HepG2 (cell line): ENCODE measurements around the gene FBXO2. TPM values are rescaled to one million over a fixed set of nuclear protein-coding genes. Genes with fewer than 3 reads are reported as not detected.

Experiments
- ATAC-seq: fragments of 200-7000 bp; cut with Tn5 transposase; 3 replicates; pipeline ENCODE4 v1.9.1; 2020; ENCODE audit warnings: mild to moderate bottlenecking, moderate library complexity
- BruUV-seq: library from RNA; stranded (reverse); fragments of 400-500 nt; replicated peaks from 2 replicates; lab custom pipeline; 2021; lab: Mats Ljungman, UMichigan
- CTCF ChIA-PET: fragments of 300-600 bp; formaldehyde crosslinking; extraction: SDS; loops from one replicate; lab custom pipeline; 2021; ENCODE audit warnings: low total read pairs, inconsistent platforms, low intra/inter-chr PET ratio; lab: Yijun Ruan, JAX
- POLR2A ChIA-PET: fragments of 350-600 bp; sonication (Branson Sonifier 250); formaldehyde crosslinking; loops from one replicate; lab custom pipeline; 2020; ENCODE audit warnings: antibody characterized with exemption, inconsistent platforms; lab: Yijun Ruan, JAX
- DNase-seq: peaks from one replicate; pipeline ENCODE4 v3.0.0-alpha.2; 2015; ENCODE audit warnings: low spot score
- FAIRE-seq: peaks from 3 replicates; lab custom pipeline; 2011; peaks lifted over from hg19 to GRCh38; lab: Jason Lieb, UNC
- H2AFZ ChIP-seq: one replicate; pipeline ENCODE4 v1.6.1; 2011; ENCODE audit warnings: low read length, inconsistent platforms
- H3K27ac ChIP-seq: fragments of 300-600 bp; 3 replicates; pipeline ENCODE4 v1.8.0; 2011; ENCODE audit warnings: mixed run types, mild to moderate bottlenecking, mixed read lengths, low read length, inconsistent platforms; ENCODE audit not compliant: insufficient read depth; ENCODE audit errors: extremely low read length
- H3K27me3 ChIP-seq, 2 experiments: fragments of 200-600 bp in 1 of 2; 2 replicates in 1 of 2; 3 replicates in 1 of 2; pipeline versions ENCODE4 v1.6.0 to v1.8.0; 2011; ENCODE audit warnings: low read length in 2 of 2, mild to moderate bottlenecking in 2 of 2, moderate library complexity in 2 of 2, inconsistent platforms in 1 of 2; ENCODE audit not compliant: insufficient read depth in 2 of 2, control insufficient read depth in 1 of 2
- H3K36me3 ChIP-seq, 2 experiments: fragments of 200-600 bp in 1 of 2; replicated peaks in 1 of 2; 2 replicates in 1 of 2; 3 replicates in 1 of 2; pipeline versions ENCODE4 v1.5.1 to v1.8.0; 2011; ENCODE audit warnings: low read length in 2 of 2, inconsistent platforms in 1 of 2; ENCODE audit not compliant: insufficient read depth in 2 of 2, control insufficient read depth in 1 of 2
- H3K4me1 ChIP-seq: 2 replicates; pipeline ENCODE4 v1.5.1; 2012; ENCODE audit warnings: low read length, inconsistent platforms; ENCODE audit not compliant: insufficient read depth
- H3K4me2 ChIP-seq: 2 replicates; pipeline ENCODE4 v1.6.0; 2011; ENCODE audit warnings: low read depth, low read length, inconsistent platforms
- H3K4me3 ChIP-seq, 3 experiments: fragments of 200-600 bp in 1 of 3; sonication (generic), shearing (Covaris generic) in 1 of 3; replicated peaks in 1 of 3; 2 replicates each; pipeline ENCODE4 v1.5.1; 2011 to 2016; ENCODE audit warnings: low read length in 3 of 3, inconsistent platforms in 2 of 3, low read depth in 2 of 3, mild to moderate bottlenecking in 2 of 3, control low read depth in 1 of 3, mixed read lengths in 1 of 3; ENCODE audit not compliant: insufficient read depth in 1 of 3
- H3K79me2 ChIP-seq: one replicate; pipeline ENCODE4 v1.6.1; 2011; ENCODE audit warnings: low read length, inconsistent platforms; ENCODE audit not compliant: insufficient read depth
- H3K9ac ChIP-seq: 2 replicates; pipeline ENCODE4 v1.6.0; 2011; ENCODE audit warnings: mild to moderate bottlenecking, low read depth, low read length, inconsistent platforms; ENCODE audit not compliant: insufficient read depth
- H3K9me3 ChIP-seq: 2 replicates; pipeline ENCODE4 v1.5.1; 2012; ENCODE audit warnings: mild to moderate bottlenecking, low read length
- H4K20me1 ChIP-seq: 2 replicates; pipeline ENCODE4 v1.6.0; 2011; ENCODE audit warnings: inconsistent platforms, mild to moderate bottlenecking, low read length, moderate library complexity; ENCODE audit not compliant: insufficient read depth
- ETS1 ChIP-seq: sonication (generic); formaldehyde crosslinking; IDR thresholded peaks from 2 replicates; pipeline ENCODE4 v1.4.0; 2020; ENCODE audit warnings: missing genetic modification reagents
- KDM1A ChIP-seq: IDR thresholded peaks from 2 replicates; pipeline ENCODE4 v1.6.1; 2016; ENCODE audit warnings: missing compliant biosample characterization
- MXI1 ChIP-seq: IDR thresholded peaks from 3 replicates; pipeline ENCODE4 v1.6.1; 2012; ENCODE audit warnings: low read depth, low read length, inconsistent platforms, borderline replicate concordance
- NAIF1 ChIP-seq: sonication (generic); formaldehyde crosslinking; IDR thresholded peaks from 2 replicates; pipeline ENCODE4 v1.5.0; 2020; ENCODE audit warnings: mild to moderate bottlenecking, missing genetic modification reagents, borderline replicate concordance
- NR0B2 ChIP-seq: sonication (generic); formaldehyde crosslinking; IDR thresholded peaks from 2 replicates; pipeline ENCODE4 v1.4.0; 2020; ENCODE audit warnings: mild to moderate bottlenecking, missing genetic modification reagents
- NR2C2 ChIP-seq: sonication (generic); formaldehyde crosslinking; IDR thresholded peaks from 2 replicates; pipeline ENCODE4 v1.4.0; 2020; ENCODE audit warnings: missing genetic modification reagents, mild to moderate bottlenecking, moderate library complexity, borderline replicate concordance
- POLR2G ChIP-seq: fragments of 200-400 bp; formaldehyde crosslinking; IDR thresholded peaks from 2 replicates; pipeline ENCODE4 v1.6.1; 2018; ENCODE audit warnings: mild to moderate bottlenecking, low read depth, low read length, moderate library complexity
- RXRB ChIP-seq: IDR thresholded peaks from 2 replicates; pipeline ENCODE4 v1.6.1; 2016; ENCODE audit warnings: borderline replicate concordance, missing genetic modification reagents, missing compliant biosample characterization
- ZC3H13 ChIP-seq: sonication (generic); formaldehyde crosslinking; IDR thresholded peaks from 2 replicates; pipeline ENCODE4 v1.8.1; 2023; ENCODE audit warnings: mild to moderate bottlenecking, missing genetic modification reagents, moderate library complexity
- ZKSCAN1 ChIP-seq: fragments of 150-350 bp; IDR thresholded peaks from 2 replicates; pipeline ENCODE4 v1.6.1; 2014; ENCODE audit warnings: low read length
- ZNF607 ChIP-seq: sonication (generic); formaldehyde crosslinking; IDR thresholded peaks from 2 replicates; pipeline ENCODE4 v1.5.1; 2020; ENCODE audit warnings: missing genetic modification reagents, mild to moderate bottlenecking, borderline replicate concordance
- ZNF788 ChIP-seq: sonication (generic); formaldehyde crosslinking; IDR thresholded peaks from 2 replicates; pipeline ENCODE4 v1.5.0; 2020; ENCODE audit warnings: mild to moderate bottlenecking, missing genetic modification reagents, borderline replicate concordance
- WGBS: methylation state at CpG from one replicate; pipeline ENCODE4 v1.1.6; 2017; ENCODE audit warnings: low lambda C conversion rate; 5-methylcytosine and 5-hydroxymethylcytosine counted together
- in situ Hi-C: cut with HindIII; loops from 2 replicates; pipeline ENCODE4 v1.10.0; 2017; ENCODE audit warnings: low pct_unique_long_range_greater_than_20kb; ENCODE audit not compliant: extremely low pct_ligation_motif_present
- intact Hi-C: fragments of 100-400 bp; cut with micrococcal nuclease; formaldehyde crosslinking; loops from one replicate; pipeline ENCODE4 v1.10.0; 2022; ENCODE audit not compliant: unreplicated experiment
- polyA plus RNA-seq, 8 experiments: library from polyadenylated mRNA; depleted of rRNA in 3 of 8; stranded (reverse) in 7 of 8; unstranded in 1 of 8; fragments of >200 nt; fragmentation: Illumina TruSeq in 4 of 8; extraction: Trizol in 4 of 8; gene quantifications; 2 replicates each; pipeline versions ENCODE4 v1.2.1 to v1.2.3, GENCODE V29; 2011 to 2016; ENCODE audit warnings: low read depth in 4 of 8, missing spikeins in 1 of 8, mixed read lengths in 1 of 8; ENCODE audit not compliant: insufficient read depth in 1 of 8
- total RNA-seq, 5 experiments: library from RNA; depleted of rRNA; stranded (reverse); fragments of >200 nt; fragmentation: Illumina TruSeq; extraction: Trizol; gene quantifications; 2 replicates each; pipeline ENCODE4 v1.2.3, GENCODE V29; 2016; ENCODE audit warnings: low read depth in 1 of 5

Gene FBXO2
- total and polyA plus RNA-seq, 2 of the 13 experiments (the other 11 are each of a cell fraction or from before 2014, with no cell fraction given): 79.3 to 112 TPM

GRCh38 chr1:11645270-11645669, 9.0 kb downstream of the FBXO2 start:
- Histone ChIP-seq H3K27ac (no peak overlapping the region), H3K9me3 (no peaks in the 10 kb centered on the region), H3K4me3 (no peak overlapping the region), H3K4me2 (no peak overlapping the region), H3K27me3 (peaks cover 0 to 2% of the 10 kb centered on the region in 2 experiments; a peak in 1 of 5 replicates), H3K4me1 (peaks cover 34% of the 10 kb centered on the region), H2AFZ (no peak overlapping the region), H3K79me2 (no peaks in the 10 kb centered on the region), H3K36me3 (peaks cover 0 to 2% of the 10 kb centered on the region in 2 experiments; a peak in 1 of 5 replicates), H4K20me1 (peaks cover 11% of the 10 kb centered on the region; the same call in 1 of the 2 replicates)
- DNase-seq: no peak
- WGBS: 97% methylated on average over 5 of the region's 5 CpGs
- FAIRE-seq: no peak
- BruUV-seq: no TSS peak
- TF ChIP-seq MXI1 (no peak), ZNF788 (CRISPR knock-in tag) (no peak), RXRB (CRISPR knock-in tag) (no peak), NAIF1 (CRISPR knock-in tag) (no peak), KDM1A (CRISPR knock-in tag) (no peak), NR2C2 (CRISPR knock-in tag) (no peak)
- TF ChIP-seq, all 625 proteins: peak for 0
- H3K9ac ChIP-seq: no peak overlapping the region
- in situ Hi-C loops (loop anchor here (10.0 to 25.0 kb wide), 2 partner anchors 400 to 608 kb away; partner anchors contain the start of gene MASP2), intact Hi-C loops (no loop called here)
- ChIA-PET CTCF (no interaction called here), POLR2A (interaction anchor here (0.7 to 1.0 kb wide), 3 partner anchors 8 to 104 kb away, joined by 3 to 4 read pairs (median 3); partner anchors contain the start of gene FBXO6)
- ATAC-seq: no peak

GRCh38 chr1:11643782-11644181, 10.4 kb downstream of the FBXO2 start:
- ChIA-PET POLR2A (no interaction called here), CTCF (interaction anchor here (1.2 kb wide), 1 partner anchor 606 kb away, joined by 3 read pairs; no protein-coding TSS in a partner anchor)
- in situ Hi-C loops (loop anchor here (5.0 to 25.0 kb wide), 3 partner anchors 301 to 606 kb away; partner anchors contain the start of gene MASP2), intact Hi-C loops (no loop called here)
- Histone ChIP-seq H3K9ac (no peak overlapping the region), H3K36me3 (no peaks in the 10 kb centered on the region), H3K79me2 (no peaks in the 10 kb centered on the region), H3K4me3 (no peak overlapping the region), H3K4me1 (peaks cover 22% of the 10 kb centered on the region), H3K4me2 (no peak overlapping the region), H3K9me3 (no peaks in the 10 kb centered on the region), H3K27ac (no peak overlapping the region), H2AFZ (no peak overlapping the region), H3K27me3 (peaks cover 0 to 2% of the 10 kb centered on the region in 2 experiments; a peak in 1 of 5 replicates), H4K20me1 (peaks cover 11% of the 10 kb centered on the region; the same call in 1 of the 2 replicates)
- DNase-seq (no peak), FAIRE-seq (no peak), ATAC-seq (no peak)
- TF ChIP-seq POLR2G (0 out of 2 replicates have a peak, but pooled peaks have one; percentile 7), NR0B2 (no peak), ETS1 (CRISPR knock-in tag) (no peak), ZNF607 (CRISPR knock-in tag) (no peak), ZKSCAN1 (0 out of 2 replicates have a peak, but pooled peaks have one; percentile 48), ZC3H13 (CRISPR knock-in tag) (no peak)
- 92% methylated on average over 5 of the region's 5 CpGs for WGBS
- no TSS peak for BruUV-seq
